ENCODE measurements around the gene GC.

GRCh38 chr4:71732706-71733105 is 51.2 kb downstream of the GC start:
- TF ChIP-seq CTCF (IDR thresholded peaks at IDR 0.05) (peak; percentile 68), EZH2 (IDR thresholded peaks at IDR 0.05) (no peak), EZH2phosphoT487 (IDR thresholded peaks at IDR 0.05) (no peak)

Measured in neural progenitor cell (in vitro differentiated cells).